Body of pancreas (tissue), 4 donors: ENCODE results near the gene HAUS1.
"Not testable (repeated sequence)": the region's sequence is repeated elsewhere in the genome, so short reads cannot be mapped to it uniquely, and the experiment has no call there.

Experiments
- POLR2A ChIP-seq, 3 donors: fragments of 450-650 bp; IDR thresholded peaks; one replicate each; pipeline ENCODE4 v1.6.1; 2016; ENCODE audit warnings: antibody characterized with exemption in 3 of 3, mild to moderate bottlenecking in 2 of 3
- TF ChIP-seq, protein P1 (sequence below), 7 experiments: fragments of 450-650 bp in 4 of 7; fragments of 200-600 bp in 3 of 7; sonication (generic) in 3 of 7; IDR thresholded peaks; one replicate each; pipeline ENCODE4 v1.5.1; 2016 to 2019; ENCODE audit warnings: antibody characterized with exemption in 7 of 7

GRCh38 chr18:46126625-46127024, 22.4 kb downstream of the HAUS1 start:
- not testable (repeated sequence) for TF ChIP-seq POLR2A (IDR thresholded peaks at IDR 0.05)
- TF ChIP-seq, protein P1, sequence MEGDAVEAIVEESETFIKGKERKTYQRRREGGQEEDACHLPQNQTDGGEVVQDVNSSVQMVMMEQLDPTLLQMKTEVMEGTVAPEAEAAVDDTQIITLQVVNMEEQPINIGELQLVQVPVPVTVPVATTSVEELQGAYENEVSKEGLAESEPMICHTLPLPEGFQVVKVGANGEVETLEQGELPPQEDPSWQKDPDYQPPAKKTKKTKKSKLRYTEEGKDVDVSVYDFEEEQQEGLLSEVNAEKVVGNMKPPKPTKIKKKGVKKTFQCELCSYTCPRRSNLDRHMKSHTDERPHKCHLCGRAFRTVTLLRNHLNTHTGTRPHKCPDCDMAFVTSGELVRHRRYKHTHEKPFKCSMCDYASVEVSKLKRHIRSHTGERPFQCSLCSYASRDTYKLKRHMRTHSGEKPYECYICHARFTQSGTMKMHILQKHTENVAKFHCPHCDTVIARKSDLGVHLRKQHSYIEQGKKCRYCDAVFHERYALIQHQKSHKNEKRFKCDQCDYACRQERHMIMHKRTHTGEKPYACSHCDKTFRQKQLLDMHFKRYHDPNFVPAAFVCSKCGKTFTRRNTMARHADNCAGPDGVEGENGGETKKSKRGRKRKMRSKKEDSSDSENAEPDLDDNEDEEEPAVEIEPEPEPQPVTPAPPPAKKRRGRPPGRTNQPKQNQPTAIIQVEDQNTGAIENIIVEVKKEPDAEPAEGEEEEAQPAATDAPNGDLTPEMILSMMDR (IDR thresholded peaks at IDR 0.05): not testable (repeated sequence)
